Muscle layer of colon (tissue), 2 donors: ENCODE measurements around the gene PIH1D1.

ENCODE experiments used
- H3K27ac ChIP-seq: one replicate; pipeline ENCODE4 v1.7.0; 2013; ENCODE audit warnings: low read depth, mild to moderate bottlenecking, low read length, moderate library complexity
- H3K27me3 ChIP-seq, 2 donors: one replicate each; pipeline ENCODE4 v1.7.0; 2013; ENCODE audit warnings: low read length in 2 of 2, mild to moderate bottlenecking in 2 of 2; ENCODE audit not compliant: insufficient read depth in 2 of 2, control insufficient read depth in 1 of 2
- H3K36me3 ChIP-seq: one replicate; pipeline ENCODE4 v1.7.0; 2013; ENCODE audit warnings: mild to moderate bottlenecking, low read length; ENCODE audit not compliant: insufficient read depth
- H3K4me1 ChIP-seq: one replicate; pipeline ENCODE4 v1.7.0; 2013; ENCODE audit warnings: mild to moderate bottlenecking, low read length; ENCODE audit not compliant: insufficient read depth
- H3K4me3 ChIP-seq, 2 donors: one replicate each; pipeline ENCODE4 v1.7.0; 2013; ENCODE audit warnings: low read length in 2 of 2, low read depth in 1 of 2, mild to moderate bottlenecking in 1 of 2, moderate library complexity in 1 of 2
- H3K9ac ChIP-seq: one replicate; pipeline ENCODE4 v1.7.0; 2013; ENCODE audit warnings: low read length
- H3K9me3 ChIP-seq: one replicate; pipeline ENCODE4 v1.7.0; 2013; ENCODE audit warnings: mild to moderate bottlenecking, low read length
- donor health status: abdominal sarcoma.
- donor health status: Adenocarcinoma of cecum.

Gene PIH1D1

DNA sequence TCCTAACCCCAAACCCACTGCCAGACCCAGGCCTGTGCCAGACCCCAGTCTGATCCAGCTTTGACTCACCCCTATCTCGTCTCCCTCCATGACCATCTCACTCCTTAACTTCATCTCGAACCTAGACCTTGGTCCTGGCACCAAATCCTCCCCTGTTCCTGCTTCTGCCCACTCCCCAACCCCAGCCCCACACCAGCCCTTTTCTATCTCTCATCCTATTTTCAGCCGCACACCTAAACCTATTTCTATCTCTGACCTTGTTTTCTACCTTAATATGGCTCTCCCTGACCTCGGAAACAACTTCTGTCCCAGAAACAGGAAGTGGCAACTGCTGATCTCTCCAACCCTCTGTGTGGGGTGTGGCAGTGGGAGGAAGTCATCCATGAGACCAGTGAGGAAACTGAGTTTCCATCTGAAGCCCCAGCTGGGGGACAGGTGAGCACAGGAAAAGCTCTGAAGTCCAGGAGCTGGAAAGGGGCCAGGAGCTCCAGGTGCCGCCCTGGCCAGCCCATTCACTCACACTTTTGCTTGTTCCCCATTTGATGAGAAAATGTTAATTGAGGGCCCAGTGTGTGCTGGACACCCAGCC lies 42.1 kb downstream of the PIH1D1 start:
- Histone ChIP-seq H3K27ac (no peak overlapping the region), H3K36me3 (no peaks in the 10 kb centered on the region), H3K4me1 (no peaks in the 10 kb centered on the region), H3K9ac (no peak overlapping the region), H3K4me3 (no peak overlapping the region), H3K27me3 (no peaks in the 10 kb centered on the region), H3K9me3 (no peaks in the 10 kb centered on the region)

DNA sequence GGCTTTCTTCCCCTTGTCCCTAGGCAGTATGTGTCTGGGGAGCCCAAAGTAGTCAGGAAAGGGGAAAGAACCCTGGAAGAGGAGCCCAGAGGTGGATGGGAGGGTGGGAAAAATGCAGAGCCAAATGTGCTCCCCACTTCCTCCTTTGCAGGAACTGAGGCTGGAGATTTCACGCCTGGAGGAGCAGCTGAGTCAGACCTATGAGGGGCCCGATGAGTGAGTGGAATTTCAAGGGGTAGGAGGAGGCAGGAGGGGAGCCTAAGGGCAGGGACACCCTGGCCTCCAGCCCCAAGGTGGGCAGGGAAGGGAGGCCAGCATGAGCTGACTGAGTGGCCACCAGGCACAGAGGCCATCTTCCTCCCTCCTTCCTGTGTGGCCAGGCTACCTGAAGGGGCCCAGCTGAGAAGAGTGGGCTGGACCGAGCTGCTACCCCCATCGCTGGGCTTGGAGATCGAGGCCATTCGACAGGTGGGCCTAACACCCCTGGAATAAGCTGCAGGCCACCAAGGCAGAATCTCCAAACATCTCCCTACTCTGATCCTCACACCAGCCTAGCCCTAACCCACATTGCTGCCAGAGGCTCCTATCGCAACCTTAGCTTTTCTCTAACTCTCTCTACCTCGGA lies 42.7 kb downstream of the PIH1D1 start:
- Histone ChIP-seq H3K27ac (no peak overlapping the region), H3K27me3 (no peaks in the 10 kb centered on the region), H3K4me3 (no peak overlapping the region), H3K9me3 (no peaks in the 10 kb centered on the region), H3K36me3 (no peaks in the 10 kb centered on the region), H3K9ac (no peak overlapping the region), H3K4me1 (no peaks in the 10 kb centered on the region)

- Histone ChIP-seq H3K9me3 (no peaks in the 10 kb centered on the region), H3K4me1 (no peaks in the 10 kb centered on the region), H3K36me3 (no peaks in the 10 kb centered on the region), H3K27ac (no peak overlapping the region), H3K4me3 (no peak overlapping the region), H3K27me3 (no peaks in the 10 kb centered on the region), H3K9ac (no peak overlapping the region)
Measured at GRCh38 chr19:49407482-49408015, 44.1 kb downstream of the PIH1D1 start.

GRCh38 chr19:49407079-49407478 lies 44.5 kb downstream of the PIH1D1 start:
- no peak overlapping the region for H3K9ac ChIP-seq

DNA sequence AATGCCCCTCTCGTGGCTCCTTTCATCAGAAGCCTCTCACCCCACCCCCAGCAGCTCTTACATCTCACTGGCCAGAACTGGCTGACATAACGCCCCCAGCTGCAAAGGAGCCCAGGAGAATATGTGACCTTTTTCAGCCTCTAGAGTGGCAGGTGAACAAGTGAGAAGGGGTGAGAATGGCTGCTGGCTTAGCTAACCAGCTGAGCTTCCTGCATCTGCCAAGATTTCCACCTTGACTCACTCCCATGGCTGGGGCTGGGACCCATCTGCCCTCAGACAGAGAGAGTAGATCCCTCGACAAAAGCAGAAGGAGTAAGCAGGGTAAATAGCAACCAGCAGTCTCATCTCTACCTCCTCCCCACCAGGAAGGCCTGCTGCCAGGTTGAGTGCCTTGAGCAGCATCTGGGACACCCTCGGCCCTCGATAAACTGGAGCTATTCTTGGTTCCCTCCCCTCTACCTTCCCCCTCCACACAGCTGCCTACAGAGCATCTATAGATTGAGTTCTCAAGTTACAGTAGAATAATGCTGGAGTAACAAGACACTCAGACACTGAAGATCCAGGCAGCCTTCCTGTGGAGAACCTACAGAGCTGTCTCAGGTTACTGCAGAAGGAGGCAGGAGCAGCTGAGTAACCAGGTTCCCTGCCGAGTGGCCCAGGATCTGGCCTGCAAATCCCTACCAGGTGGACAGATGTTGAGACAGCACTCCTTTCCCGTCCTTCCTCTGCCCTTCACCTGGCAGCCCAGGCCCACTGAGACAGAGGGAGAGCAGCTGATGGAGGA lies 48.0 kb downstream of the PIH1D1 start:
- no peaks in the 10 kb centered on the region for H3K9me3 ChIP-seq
- H3K27ac ChIP-seq = no peak overlapping the region

More at GRCh38 chr19:49407079-49407478, 44.5 kb downstream of the PIH1D1 start:
- no peaks in the 10 kb centered on the region for H3K36me3 ChIP-seq
- H3K9me3 ChIP-seq = no peaks in the 10 kb centered on the region
- no peak overlapping the region for H3K4me3 ChIP-seq
- H3K27ac ChIP-seq = no peak overlapping the region
- H3K4me1 ChIP-seq = no peaks in the 10 kb centered on the region
- H3K27me3 ChIP-seq = no peaks in the 10 kb centered on the region

GRCh38 chr19:49400029-49400428 lies 51.6 kb downstream of the PIH1D1 start:
- no peak overlapping the region for H3K9ac ChIP-seq
- no peaks in the 10 kb centered on the region for H3K9me3 ChIP-seq
- no peaks in the 10 kb centered on the region for H3K36me3 ChIP-seq
- H3K4me1 ChIP-seq = no peaks in the 10 kb centered on the region
- no peak overlapping the region for H3K27ac ChIP-seq
- peaks cover 0 to 2% of the 10 kb centered on the region in 2 donors for H3K27me3 ChIP-seq
- H3K4me3 ChIP-seq = no peak overlapping the region

More for the DNA sequence above, 48.0 kb downstream of the PIH1D1 start:
- Histone ChIP-seq H3K4me1 (no peaks in the 10 kb centered on the region), H3K4me3 (no peak overlapping the region), H3K27me3 (no peaks in the 10 kb centered on the region), H3K9ac (no peak overlapping the region), H3K36me3 (no peaks in the 10 kb centered on the region)

DNA sequence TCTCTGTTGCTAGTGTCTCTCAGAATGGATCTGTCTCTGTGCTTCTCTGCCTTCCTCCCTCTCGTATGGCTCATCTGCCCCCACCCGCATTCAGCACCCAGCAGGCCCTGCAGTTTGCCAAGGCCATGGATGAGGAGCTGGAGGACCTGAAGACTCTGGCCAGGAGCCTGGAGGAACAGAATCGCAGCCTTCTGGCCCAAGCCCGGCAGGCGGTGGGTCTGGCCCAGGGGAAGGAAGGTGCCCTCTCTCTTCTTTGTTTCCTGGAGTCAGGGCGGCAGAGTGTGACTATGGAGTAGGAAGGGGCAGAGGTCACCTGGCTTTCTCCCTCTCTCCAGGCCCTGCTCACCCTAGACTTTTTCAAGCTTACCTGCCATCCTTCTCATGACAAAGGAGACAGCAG lies 52.7 kb downstream of the PIH1D1 start:
- H3K27me3 ChIP-seq = peaks cover 0 to 13% of the 10 kb centered on the region in 2 donors
- H3K27ac ChIP-seq = no peak overlapping the region
- no peak overlapping the region for H3K4me3 ChIP-seq
- no peaks in the 10 kb centered on the region for H3K4me1 ChIP-seq
- no peaks in the 10 kb centered on the region for H3K36me3 ChIP-seq
- H3K9me3 ChIP-seq = no peaks in the 10 kb centered on the region
- H3K9ac ChIP-seq = no peak overlapping the region

- H3K36me3 ChIP-seq = no peaks in the 10 kb centered on the region
- no peaks in the 10 kb centered on the region for H3K9me3 ChIP-seq
- H3K27me3 ChIP-seq = peaks cover 0 to 14% of the 10 kb centered on the region in 2 donors
- H3K27ac ChIP-seq = no peak overlapping the region
- H3K4me1 ChIP-seq = no peaks in the 10 kb centered on the region
- no peak overlapping the region for H3K4me3 ChIP-seq
- no peak overlapping the region for H3K9ac ChIP-seq
Measured at GRCh38 chr19:49398001-49398615, 53.5 kb downstream of the PIH1D1 start.

GRCh38 chr19:49396738-49397505 lies 54.7 kb downstream of the PIH1D1 start:
- Histone ChIP-seq H3K4me3 (no peak overlapping the region), H3K36me3 (no peaks in the 10 kb centered on the region), H3K9ac (no peak overlapping the region), H3K27me3 (peaks cover 0 to 14% of the 10 kb centered on the region in 2 donors), H3K9me3 (no peaks in the 10 kb centered on the region), H3K27ac (no peak overlapping the region), H3K4me1 (no peaks in the 10 kb centered on the region)
